CD8-positive, alpha-beta memory T cell (primary cell): ENCODE measurements around the gene EVX2. TPM values are rescaled to one million over a fixed set of nuclear protein-coding genes. Genes with fewer than 3 reads are reported as not detected.

Experiments
- CTCF ChIA-PET: fragments of 350-600 bp; sonication (Branson Sonifier 250); formaldehyde crosslinking; loops from one replicate; lab custom pipeline; 2021; ENCODE audit warnings: antibody characterized with exemption; lab: Charles Lee
- POLR2A ChIA-PET: fragments of 350-600 bp; sonication (Branson Sonifier 250); formaldehyde crosslinking; loops from one replicate; lab custom pipeline; 2021; ENCODE audit warnings: antibody characterized with exemption; lab: Charles Lee
- DNase-seq, 5 donors: peaks; one replicate each; pipeline versions ENCODE4 v3.0.0 to v3.0.0-alpha.2; 2020 to 2022; ENCODE audit warnings: mixed read lengths in 1 of 5
- H3K27ac ChIP-seq: one replicate; pipeline ENCODE4 v1.7.0; 2013; ENCODE audit warnings: low read depth, mild to moderate bottlenecking, low read length, moderate library complexity
- H3K27me3 ChIP-seq: 2 replicates; pipeline ENCODE4 v1.7.0; 2013; ENCODE audit warnings: low read length, mild to moderate bottlenecking; ENCODE audit not compliant: insufficient read depth, poor library complexity, severe bottlenecking
- H3K36me3 ChIP-seq: 2 replicates; pipeline ENCODE4 v1.7.0; 2013; ENCODE audit warnings: mild to moderate bottlenecking, low read length, moderate library complexity; ENCODE audit not compliant: insufficient read depth
- H3K4me1 ChIP-seq: 2 replicates; pipeline ENCODE4 v1.7.0; 2013; ENCODE audit warnings: mild to moderate bottlenecking, low read length, moderate library complexity; ENCODE audit not compliant: insufficient read depth
- H3K4me3 ChIP-seq: 2 replicates; pipeline ENCODE4 v1.7.0; 2013; ENCODE audit warnings: mild to moderate bottlenecking, low read length
- H3K9me3 ChIP-seq: 2 replicates; pipeline ENCODE4 v1.7.0; 2013; ENCODE audit warnings: mild to moderate bottlenecking, low read length
- H3K27ac Mint-ChIP-seq, 8 donors: one replicate each; pipeline ENCODE4 v1.8.0; 2020 to 2021; ENCODE audit warnings: mixed read lengths in 8 of 8, mild to moderate bottlenecking in 6 of 8, inconsistent platforms in 3 of 8, moderate library complexity in 3 of 8
- H3K27me3 Mint-ChIP-seq, 2 donors: one replicate each; pipeline ENCODE4 v1.8.0; 2020 to 2021; ENCODE audit warnings: mixed read lengths in 2 of 2, mild to moderate bottlenecking in 1 of 2, moderate library complexity in 1 of 2
- H3K36me3 Mint-ChIP-seq, 3 donors: one replicate each; pipeline ENCODE4 v1.8.0; 2020 to 2021; ENCODE audit warnings: mixed read lengths in 3 of 3, inconsistent platforms in 1 of 3, mild to moderate bottlenecking in 1 of 3
- H3K4me1 Mint-ChIP-seq, 3 donors: one replicate each; pipeline ENCODE4 v1.8.0; 2020 to 2021; ENCODE audit warnings: mixed read lengths in 3 of 3, inconsistent platforms in 1 of 3, mild to moderate bottlenecking in 1 of 3
- H3K4me3 Mint-ChIP-seq, 7 donors: one replicate each; pipeline ENCODE4 v1.8.0; 2020 to 2021; ENCODE audit warnings: mixed read lengths in 7 of 7, mild to moderate bottlenecking in 6 of 7, moderate library complexity in 4 of 7, inconsistent platforms in 2 of 7
- H3K9me3 Mint-ChIP-seq, 5 donors: one replicate each; pipeline ENCODE4 v1.8.0; 2020 to 2022; ENCODE audit warnings: mixed read lengths in 5 of 5, mild to moderate bottlenecking in 3 of 5, moderate library complexity in 2 of 5, inconsistent platforms in 1 of 5
- polyA plus RNA-seq: library from polyadenylated mRNA; unstranded; fragments of 300-500 nt; fragmentation: Illumina TruSeq; gene quantifications from one replicate; pipeline ENCODE4 v1.2.3, GENCODE V29; 2021
- total RNA-seq, 2 experiments: library from RNA; stranded (reverse); gene quantifications; one replicate each; pipeline ENCODE4 v1.2.3, GENCODE V29; 2021

The EVX2 gene
- total and polyA plus RNA-seq, 3 experiments from 2014 or later: not detected

- ChIA-PET CTCF (interaction anchor here (1.0 to 6.0 kb wide), 4 partner anchors 330 to 1023 kb away, joined by 3 to 79 read pairs (median 20); no protein-coding TSS in a partner anchor), POLR2A (no interaction called here)
- H3K9me3 Mint-ChIP-seq: peaks cover 0 to 18% (median 5%) of the 10 kb centered on the region in 5 donors
- peak overlapping the region in 3 of 7 donors; percentile 2 to 34 (median 15) for H3K4me3 Mint-ChIP-seq
- peaks cover 14% of the 10 kb centered on the region for H3K4me1 ChIP-seq
- H3K27me3 Mint-ChIP-seq: peaks cover 77 to 80% of the 10 kb centered on the region in 2 donors
- no peak overlapping the region for H3K4me3 ChIP-seq
- DNase-seq: no peak
- peak overlapping the region in 2 of 8 donors; percentile 49 to 87 for H3K27ac Mint-ChIP-seq
- peaks cover 21 to 34% (median 26%) of the 10 kb centered on the region in 3 donors for H3K4me1 Mint-ChIP-seq
- no peaks in the 10 kb centered on the region for H3K36me3 ChIP-seq
- no peaks in the 10 kb centered on the region for H3K9me3 ChIP-seq
- peaks cover 85% of the 10 kb centered on the region for H3K27me3 ChIP-seq
- no peaks in the 10 kb centered on the region for H3K36me3 Mint-ChIP-seq
- no peak overlapping the region for H3K27ac ChIP-seq
These were observed 41.4 kb upstream of the EVX2 start for GRCh38 chr2:176124947-176125771.

GRCh38 chr2:176124110-176124946 lies 40.6 kb upstream of the EVX2 start:
- no peaks in the 10 kb centered on the region for H3K36me3 ChIP-seq
- H3K9me3 Mint-ChIP-seq: peaks cover 0 to 21% (median 7%) of the 10 kb centered on the region in 5 donors
- peaks cover 21 to 34% (median 26%) of the 10 kb centered on the region in 3 donors for H3K4me1 Mint-ChIP-seq
- H3K9me3 ChIP-seq: no peaks in the 10 kb centered on the region
- no peak for DNase-seq
- H3K27ac ChIP-seq: no peak overlapping the region
- H3K36me3 Mint-ChIP-seq: no peaks in the 10 kb centered on the region
- peaks cover 84 to 88% of the 10 kb centered on the region in 2 donors for H3K27me3 Mint-ChIP-seq
- peak overlapping the region in 5 of 7 donors; percentile 13 to 61 (median 59) for H3K4me3 Mint-ChIP-seq
- peaks cover 13% of the 10 kb centered on the region for H3K4me1 ChIP-seq
- H3K27me3 ChIP-seq: peaks cover 92% of the 10 kb centered on the region
- ChIA-PET CTCF (interaction anchor here (1.0 to 6.0 kb wide), 3 partner anchors 331 to 1023 kb away, joined by 3 to 79 read pairs (median 32); no protein-coding TSS in a partner anchor), POLR2A (no interaction called here)
- H3K4me3 ChIP-seq: no peak overlapping the region
- peak overlapping the region in 3 of 8 donors; percentile 42 to 87 (median 63) for H3K27ac Mint-ChIP-seq

GRCh38 chr2:176123411-176124109 lies 39.8 kb upstream of the EVX2 start:
- peaks cover 19 to 33% (median 23%) of the 10 kb centered on the region in 3 donors for H3K4me1 Mint-ChIP-seq
- H3K4me1 ChIP-seq: peaks cover 6% of the 10 kb centered on the region
- peaks cover 0 to 3% (median 0%) of the 10 kb centered on the region in 3 donors for H3K36me3 Mint-ChIP-seq
- peaks cover 84 to 88% of the 10 kb centered on the region in 2 donors for H3K27me3 Mint-ChIP-seq
- peaks cover 0 to 18% (median 5%) of the 10 kb centered on the region in 5 donors for H3K9me3 Mint-ChIP-seq
- H3K9me3 ChIP-seq: no peaks in the 10 kb centered on the region
- H3K27ac Mint-ChIP-seq: peak overlapping the region in 3 of 8 donors; percentile 42 to 87 (median 63)
- no peaks in the 10 kb centered on the region for H3K36me3 ChIP-seq
- ChIA-PET POLR2A (no interaction called here), CTCF (interaction anchor here (6.0 kb wide), 1 partner anchor 332 kb away, joined by 79 read pairs; no protein-coding TSS in a partner anchor)
- no peak overlapping the region for H3K27ac ChIP-seq
- peaks cover 91% of the 10 kb centered on the region for H3K27me3 ChIP-seq
- H3K4me3 Mint-ChIP-seq: peak overlapping the region in 5 of 7 donors; percentile 47 to 79 (median 59)
- no peak for DNase-seq
- no peak overlapping the region for H3K4me3 ChIP-seq

- H3K4me1 ChIP-seq: no peaks in the 10 kb centered on the region
- H3K9me3 ChIP-seq: no peaks in the 10 kb centered on the region
- peaks cover 84 to 88% of the 10 kb centered on the region in 2 donors for H3K27me3 Mint-ChIP-seq
- peaks cover 91% of the 10 kb centered on the region for H3K27me3 ChIP-seq
- peaks cover 0 to 3% (median 0%) of the 10 kb centered on the region in 3 donors for H3K36me3 Mint-ChIP-seq
- peak within 1 kb of the TSS in 2 of 8 donors; percentile 63 to 87 for H3K27ac Mint-ChIP-seq
- H3K4me1 Mint-ChIP-seq: peaks cover 12 to 26% (median 16%) of the 10 kb centered on the region in 3 donors
- ChIA-PET CTCF (interaction anchor here (0.7 kb wide), 1 partner anchor 9 kb away, joined by 3 read pairs; no protein-coding TSS in a partner anchor), POLR2A (no interaction called here)
- peak in 1 of 5 donors; percentile 34 for DNase-seq
- H3K36me3 ChIP-seq: no peaks in the 10 kb centered on the region
- no peak within 1 kb of the TSS for H3K4me3 ChIP-seq
- H3K9me3 Mint-ChIP-seq: peaks cover 0 to 22% (median 2%) of the 10 kb centered on the region in 5 donors
- H3K27ac ChIP-seq: no peak within 1 kb of the TSS
- H3K4me3 Mint-ChIP-seq: peak within 1 kb of the TSS in 6 of 7 donors; percentile 53 to 87 (median 69)
These were observed 39.1 kb upstream of the EVX2 start, which contains the start of gene HOXD9 for GRCh38 chr2:176122683-176123410. Gene HOXD9, plus strand, starts transcription at chr2:176122719. Its CDS starts 50 bp downstream, at chr2:176122769.

- H3K4me3 ChIP-seq: no peak overlapping the region
- peaks cover 83 to 87% of the 10 kb centered on the region in 2 donors for H3K27me3 Mint-ChIP-seq
- no peaks in the 10 kb centered on the region for H3K36me3 ChIP-seq
- H3K36me3 Mint-ChIP-seq: peaks cover 0 to 3% (median 0%) of the 10 kb centered on the region in 3 donors
- ChIA-PET POLR2A (no interaction called here), CTCF (interaction anchor here (0.7 to 1.4 kb wide), 2 partner anchors 10 to 25 kb away, joined by 3 to 5 read pairs; no protein-coding TSS in a partner anchor)
- peak overlapping the region in 6 of 7 donors; percentile 51 to 87 (median 69) for H3K4me3 Mint-ChIP-seq
- no peaks in the 10 kb centered on the region for H3K4me1 ChIP-seq
- no peaks in the 10 kb centered on the region for H3K9me3 ChIP-seq
- DNase-seq: no peak
- peaks cover 12 to 21% (median 14%) of the 10 kb centered on the region in 3 donors for H3K4me1 Mint-ChIP-seq
- H3K27ac ChIP-seq: no peak overlapping the region
- peaks cover 0 to 23% (median 2%) of the 10 kb centered on the region in 5 donors for H3K9me3 Mint-ChIP-seq
- H3K27me3 ChIP-seq: peaks cover 92% of the 10 kb centered on the region
- no peak overlapping the region for H3K27ac Mint-ChIP-seq
These were observed 38.4 kb upstream of the EVX2 start for GRCh38 chr2:176122052-176122682.

GRCh38 chr2:176121190-176122051 lies 37.7 kb upstream of the EVX2 start:
- Mint-ChIP-seq H3K9me3 (peaks cover 0 to 20% (median 2%) of the 10 kb centered on the region in 5 donors), H3K27me3 (peaks cover 83 to 87% of the 10 kb centered on the region in 2 donors), H3K4me1 (peaks cover 9 to 17% (median 14%) of the 10 kb centered on the region in 3 donors), H3K36me3 (peaks cover 0 to 3% (median 0%) of the 10 kb centered on the region in 3 donors), H3K27ac (peak overlapping the region in 2 of 8 donors; percentile 2 to 57), H3K4me3 (peak overlapping the region in 3 of 7 donors; percentile 6 to 51 (median 12))
- no peak for DNase-seq
- no peaks in the 10 kb centered on the region for H3K4me1 ChIP-seq
- no peak overlapping the region for H3K4me3 ChIP-seq
- H3K36me3 ChIP-seq: no peaks in the 10 kb centered on the region
- no peak overlapping the region for H3K27ac ChIP-seq
- POLR2A ChIA-PET: no interaction called here
- peaks cover 93% of the 10 kb centered on the region for H3K27me3 ChIP-seq
- CTCF ChIA-PET: interaction anchor here (0.6 to 1.6 kb wide), 7 partner anchors 19 to 1027 kb away, joined by 3 to 8 read pairs (median 3); partner anchors contain the start of gene HOXD4
- no peaks in the 10 kb centered on the region for H3K9me3 ChIP-seq
